Measurements from ENCODE around the gene GRID1. TPM values are rescaled to one million over a fixed set of nuclear protein-coding genes. Genes with fewer than 3 reads are reported as not detected.
"Not testable (repeated sequence)": the region's sequence is repeated elsewhere in the genome, so short reads cannot be mapped to it uniquely, and the experiment has no call there.

Gene GRID1
- total RNA-seq, 1 donor from 2014 or later = 0.12 TPM

- no peak for DNase-seq (ENCODE audit: extremely low read depth, low read depth, low spot score)
Observed at GRCh38 chr10:86102031-86102430, 264.6 kb downstream of the GRID1 start.

GRCh38 chr10:86100581-86101061 is 266.0 kb downstream of the GRID1 start:
- no peak for DNase-seq (ENCODE audit: extremely low read depth, low read depth, low spot score)

GRCh38 chr10:86099542-86100334 is 266.9 kb downstream of the GRID1 start:
- DNase-seq (ENCODE audit: extremely low read depth, low read depth, low spot score) = no peak

- no peak for DNase-seq (ENCODE audit: extremely low read depth, low read depth, low spot score)
Observed at GRCh38 chr10:86098187-86098881, 268.3 kb downstream of the GRID1 start.

GRCh38 chr10:86095061-86095460 is 271.5 kb downstream of the GRID1 start:
- not testable (repeated sequence) for DNase-seq (ENCODE audit: extremely low read depth, low read depth, low spot score)

- DNase-seq (ENCODE audit: extremely low read depth, low read depth, low spot score) = not testable (repeated sequence)
Observed at GRCh38 chr10:86092311-86092710, 274.3 kb downstream of the GRID1 start.

GRCh38 chr10:86091216-86091615 is 275.4 kb downstream of the GRID1 start:
- no peak for DNase-seq (ENCODE audit: extremely low read depth, low read depth, low spot score)

GRCh38 chr10:86090807-86091206 is 275.8 kb downstream of the GRID1 start:
- DNase-seq (ENCODE audit: extremely low read depth, low read depth, low spot score) = no peak

GRCh38 chr10:86087716-86088115 is 278.9 kb downstream of the GRID1 start:
- no peak for DNase-seq (ENCODE audit: extremely low read depth, low read depth, low spot score)

- no peak for DNase-seq (ENCODE audit: extremely low read depth, low read depth, low spot score)
Observed at GRCh38 chr10:86086418-86086817, 280.2 kb downstream of the GRID1 start.

GRCh38 chr10:86085686-86086085 is 280.9 kb downstream of the GRID1 start:
- no peak for DNase-seq (ENCODE audit: extremely low read depth, low read depth, low spot score)

GRCh38 chr10:86085136-86085535 is 281.5 kb downstream of the GRID1 start:
- DNase-seq (ENCODE audit: extremely low read depth, low read depth, low spot score) = no peak

- no peak for DNase-seq (ENCODE audit: extremely low read depth, low read depth, low spot score)
Observed at GRCh38 chr10:86084585-86084984, 282.0 kb downstream of the GRID1 start.

- DNase-seq (ENCODE audit: extremely low read depth, low read depth, low spot score) = no peak
Observed at GRCh38 chr10:86083664-86084175, 282.9 kb downstream of the GRID1 start.

- DNase-seq (ENCODE audit: extremely low read depth, low read depth, low spot score) = no peak
Observed at GRCh38 chr10:86083206-86083605, 283.4 kb downstream of the GRID1 start.

GRCh38 chr10:86082556-86082955 is 284.0 kb downstream of the GRID1 start:
- DNase-seq (ENCODE audit: extremely low read depth, low read depth, low spot score) = no peak

GRCh38 chr10:86079088-86079487 is 287.5 kb downstream of the GRID1 start:
- no peak for DNase-seq (ENCODE audit: extremely low read depth, low read depth, low spot score)

- no peak for DNase-seq (ENCODE audit: extremely low read depth, low read depth, low spot score)
Observed at GRCh38 chr10:86078639-86079035, 288.0 kb downstream of the GRID1 start.

- DNase-seq (ENCODE audit: extremely low read depth, low read depth, low spot score) = no peak
Observed at GRCh38 chr10:86077871-86078638, 288.5 kb downstream of the GRID1 start.

GRCh38 chr10:86077271-86077670 is 289.3 kb downstream of the GRID1 start:
- no peak for DNase-seq (ENCODE audit: extremely low read depth, low read depth, low spot score)

- not testable (repeated sequence) for DNase-seq (ENCODE audit: extremely low read depth, low read depth, low spot score)
Observed at GRCh38 chr10:86076497-86076896, 290.1 kb downstream of the GRID1 start.

All from glomerular endothelial cell (primary cell).